ENCODE data around the gene MOB3A. TPM values are rescaled to one million over a fixed set of nuclear protein-coding genes. Genes with fewer than 3 reads are reported as not detected.
"Not testable (repeated sequence)": the region's sequence is repeated elsewhere in the genome, so short reads cannot be mapped to it uniquely, and the experiment has no call there.

MOB3A gene
- total RNA-seq, 1 donor from 2014 or later, result 18.7 TPM

- not testable (repeated sequence) for DNase-seq (ENCODE audit: low read depth, low spot score)
Observed at GRCh38 chr19:2034253-2034652, 61.9 kb downstream of the MOB3A start.

GRCh38 chr19:2033825-2034159 lies 62.3 kb downstream of the MOB3A start:
- no peak for DNase-seq (ENCODE audit: low read depth, low spot score)

- no peak for DNase-seq (ENCODE audit: low read depth, low spot score)
Observed at GRCh38 chr19:2033115-2033824, 62.9 kb downstream of the MOB3A start.

- DNase-seq (ENCODE audit: low read depth, low spot score), result peak; percentile 68
Observed at GRCh38 chr19:2032296-2032941, 63.7 kb downstream of the MOB3A start.

GRCh38 chr19:2027361-2027760 lies 68.8 kb downstream of the MOB3A start:
- no peak for DNase-seq (ENCODE audit: low read depth, low spot score)

GRCh38 chr19:2026770-2027169 lies 69.4 kb downstream of the MOB3A start:
- DNase-seq (ENCODE audit: low read depth, low spot score), result no peak

GRCh38 chr19:2022289-2022688 lies 73.8 kb downstream of the MOB3A start:
- no peak for DNase-seq (ENCODE audit: low read depth, low spot score)

- DNase-seq (ENCODE audit: low read depth, low spot score), result no peak
Observed at GRCh38 chr19:2021453-2022140, 74.5 kb downstream of the MOB3A start.

Other genes with a start within 250 kb of the MOB3A start
- 6.5 and 6.8 TPM in 2 replicates for gene REXO1, start 247.8 kb downstream of the MOB3A start, total RNA-seq
- 7.0 and 9.8 TPM in 2 replicates for gene KLF16, start 232.7 kb downstream of the MOB3A start, total RNA-seq
- 77.4 and 128 TPM in 2 replicates for gene ABHD17A, start 210.8 kb downstream of the MOB3A start, total RNA-seq
- 2.4 and 3.1 TPM in 2 replicates for gene ADAT3, start 190.9 kb downstream of the MOB3A start, total RNA-seq
- 23.7 and 26.2 TPM in 2 replicates for gene SCAMP4, start 190.9 kb downstream of the MOB3A start, total RNA-seq
- 88.6 and 107 TPM in 2 replicates for gene CSNK1G2, start 155.2 kb downstream of the MOB3A start, total RNA-seq
- 52.9 and 61.7 TPM in 2 replicates for gene BTBD2, start 80.6 kb downstream of the MOB3A start, total RNA-seq
- 85.2 and 170 TPM in 2 replicates for gene MKNK2, start 45.1 kb downstream of the MOB3A start, total RNA-seq
- 0.46 and 0.74 TPM in 2 replicates for gene IZUMO4, start 589 bp upstream of the MOB3A start, total RNA-seq
- 90.9 and 100 TPM in 2 replicates for gene AP3D1, start 55.2 kb upstream of the MOB3A start, total RNA-seq
- 4.7 and 5.4 TPM in 2 replicates for gene DOT1L, start 67.6 kb upstream of the MOB3A start, total RNA-seq
- 55.3 and 63.0 TPM in 2 replicates for gene PLEKHJ1, start 140.0 kb upstream of the MOB3A start, total RNA-seq
- gene SF3A2, start 140.5 kb upstream of the MOB3A start, total RNA-seq, result 45.0 and 50.4 TPM in 2 replicates
- gene AMH, start 153.0 kb upstream of the MOB3A start, total RNA-seq, result 0.86 and 1.1 TPM in 2 replicates
- gene JSRP1, start 160.1 kb upstream of the MOB3A start, total RNA-seq, result 0.07 and 0.39 TPM in 2 replicates
- not detected in 2 replicates for gene PEAK3, start 185.8 kb upstream of the MOB3A start, total RNA-seq
- not detected in 2 replicates for gene LINGO3, start 211.8 kb upstream of the MOB3A start, total RNA-seq
- 112 and 144 TPM in 2 replicates for gene LSM7, start 232.3 kb upstream of the MOB3A start, total RNA-seq
- 20.0 and 22.5 TPM in 2 replicates for gene SPPL2B, start 232.4 kb upstream of the MOB3A start, total RNA-seq

All from pulmonary artery endothelial cell (primary cell).